HG03060 (cell line): Measurements from ENCODE around the gene SH3TC1.

Experiments
- ATAC-seq: cut with Tn5 transposase; IDR thresholded peaks from one replicate; pipeline ENCODE4 v1.9.1; 2021; ENCODE audit warnings: low read depth, moderate number of reproducible peaks; ENCODE audit not compliant: unreplicated experiment

SH3TC1 gene

GRCh38 chr4:8197521-8197920 is 1.6 kb upstream of the SH3TC1 start:
- no peak for ATAC-seq

GRCh38 chr4:8198206-8198905 is 734 bp upstream of the SH3TC1 start:
- peak; percentile 15 for ATAC-seq

GRCh38 chr4:8199594-8200301 is 658 bp downstream of the SH3TC1 start:
- ATAC-seq: no peak

GRCh38 chr4:8200302-8200975 is 1.3 kb downstream of the SH3TC1 start:
- ATAC-seq: no peak

- ATAC-seq: no peak
Observed at GRCh38 chr4:8201321-8201781, 2.3 kb downstream of the SH3TC1 start.

GRCh38 chr4:8202108-8203051 is 3.3 kb downstream of the SH3TC1 start:
- ATAC-seq: no peak

GRCh38 chr4:8203052-8203401 is 3.9 kb downstream of the SH3TC1 start:
- no peak for ATAC-seq

- no peak for ATAC-seq
Observed at GRCh38 chr4:8203817-8204216, 4.7 kb downstream of the SH3TC1 start.

- ATAC-seq: no peak
Observed at GRCh38 chr4:8204576-8205227, 5.6 kb downstream of the SH3TC1 start.

GRCh38 chr4:8205241-8205707 is 6.2 kb downstream of the SH3TC1 start:
- ATAC-seq: no peak

- ATAC-seq: no peak
Observed at GRCh38 chr4:8205749-8206611, 6.9 kb downstream of the SH3TC1 start.

GRCh38 chr4:8207314-8207713 is 8.2 kb downstream of the SH3TC1 start:
- ATAC-seq: no peak

- ATAC-seq: no peak
Observed at GRCh38 chr4:8208565-8208964, 9.5 kb downstream of the SH3TC1 start.

- ATAC-seq: no peak
Observed at GRCh38 chr4:8209181-8209874, 10.2 kb downstream of the SH3TC1 start.

- no peak for ATAC-seq
Observed at GRCh38 chr4:8210010-8210409, 10.9 kb downstream of the SH3TC1 start.

GRCh38 chr4:8210616-8211015 is 11.5 kb downstream of the SH3TC1 start:
- ATAC-seq: no peak

GRCh38 chr4:8211251-8211650 is 12.2 kb downstream of the SH3TC1 start:
- no peak for ATAC-seq
